HL-60/S4 treated with phorbol 12-myristate 13-acetate at 8.2 ng/mL for 4 days and 3 days (cell line): Measurements from ENCODE around the gene MAP3K3.

Experiments
- in situ Hi-C: fragments of 300-500 bp; cut with MboI; formaldehyde crosslinking; loops from 2 replicates; pipeline ENCODE4 v1.15.0; 2022; ENCODE audit warnings: low sequenced_read_pairs

MAP3K3 gene

GRCh38 chr17:63621229-63621683 lies 961 bp upstream of the MAP3K3 start:
- in situ Hi-C loops = no loop called here

GRCh38 chr17:63622574-63623390 lies 565 bp downstream of the MAP3K3 start:
- in situ Hi-C loops = no loop called here

DNA sequence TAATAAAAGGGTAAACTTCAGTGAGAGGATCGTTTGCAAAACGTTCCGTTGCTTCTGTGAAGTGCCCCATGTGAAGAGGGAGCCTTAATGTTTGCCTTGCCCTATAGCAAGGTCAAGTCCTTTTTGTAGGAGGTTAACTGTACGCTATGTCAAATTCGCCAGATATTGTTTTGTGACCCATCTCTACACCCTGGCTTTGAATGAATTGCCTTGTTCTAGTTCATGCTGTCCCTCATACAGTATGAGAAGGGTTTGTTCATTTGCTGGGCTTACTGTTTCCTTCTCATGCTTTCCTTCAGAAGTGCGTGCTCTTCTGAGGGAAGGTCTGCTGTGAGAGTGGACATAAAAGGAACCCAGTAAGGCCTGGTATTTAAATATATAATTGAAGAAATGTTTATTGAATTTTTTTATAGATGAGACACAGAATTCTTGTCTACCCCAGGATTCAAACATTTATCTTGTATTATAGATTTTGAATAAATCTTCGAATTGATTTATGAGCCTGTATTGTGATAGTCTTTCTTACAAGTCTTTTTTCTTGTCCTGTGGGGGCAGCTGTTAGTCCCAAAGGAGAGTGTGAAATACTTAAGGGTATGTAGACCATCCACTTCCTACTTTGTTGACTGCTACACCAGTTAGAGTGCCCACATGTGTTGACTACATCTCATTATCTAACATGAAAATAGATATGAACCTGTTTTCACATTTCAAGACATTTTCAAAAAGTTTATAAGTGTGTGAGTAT lies 1.7 kb downstream of the MAP3K3 start:
- in situ Hi-C loops = no loop called here

DNA sequence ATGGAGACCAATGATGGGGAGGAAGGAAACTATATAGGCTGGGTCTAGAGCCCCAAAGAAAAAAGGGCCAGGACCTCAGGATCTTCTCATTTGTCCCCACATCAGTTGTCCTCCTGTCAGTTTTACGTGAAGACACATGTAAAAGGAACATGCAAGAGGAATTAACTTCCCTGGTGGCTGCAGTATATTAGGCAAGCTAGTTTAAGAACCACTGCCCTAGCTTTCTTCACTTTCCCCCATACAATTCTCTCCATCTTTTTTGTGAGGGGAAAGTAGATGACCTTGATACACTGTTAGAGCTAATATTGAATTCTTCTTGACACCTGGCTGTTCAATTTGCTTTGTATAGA lies 2.3 kb downstream of the MAP3K3 start:
- in situ Hi-C loops = no loop called here

DNA sequence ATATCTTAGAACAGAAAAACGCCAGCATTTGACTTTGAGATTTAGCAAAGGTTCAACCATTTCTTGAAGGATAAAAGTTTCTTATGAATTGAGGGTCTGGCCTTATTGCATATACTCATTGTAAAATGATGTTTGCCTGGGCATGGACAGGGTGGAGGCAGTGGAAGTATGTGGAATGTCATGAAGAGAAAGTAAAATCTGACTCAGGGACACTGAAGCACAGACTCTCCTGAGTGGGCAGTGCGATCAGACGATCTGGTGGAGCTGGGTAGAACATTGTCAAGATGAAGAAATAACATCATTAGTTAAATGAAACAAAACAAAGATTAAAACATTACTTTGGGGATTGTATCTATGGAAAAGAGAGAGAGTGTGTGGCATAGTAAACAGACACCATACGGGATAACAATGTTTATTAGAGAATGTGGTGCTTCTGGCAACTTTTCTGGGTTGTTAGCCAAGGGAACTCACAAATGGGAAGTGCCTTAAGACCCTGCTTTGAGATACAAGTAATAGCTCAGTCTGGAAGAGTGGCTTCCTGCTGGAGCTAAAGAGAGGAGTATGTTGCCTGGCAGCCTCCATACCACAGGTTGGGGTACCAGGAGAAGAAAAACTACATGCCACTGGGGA lies 4.4 kb downstream of the MAP3K3 start:
- in situ Hi-C loops = no loop called here

DNA sequence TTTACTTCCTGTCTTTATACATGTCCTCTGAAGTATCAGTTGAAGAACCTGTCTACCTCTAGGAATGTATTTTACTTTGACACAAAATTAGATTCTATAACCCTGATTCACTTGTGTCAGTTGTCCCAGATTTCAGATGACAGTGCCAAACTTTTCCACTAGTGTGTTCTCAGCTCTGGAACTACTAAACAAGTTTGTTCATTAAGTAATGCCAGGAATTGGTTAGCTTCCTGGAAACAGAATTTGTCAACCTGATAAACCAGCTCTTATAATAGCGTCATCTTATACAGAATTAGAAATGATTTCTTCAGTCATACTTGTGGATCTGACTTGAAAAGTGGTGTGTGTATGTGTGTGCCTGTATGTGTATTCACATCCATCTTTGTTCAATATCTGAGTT lies 7.4 kb downstream of the MAP3K3 start:
- in situ Hi-C loops = no loop called here

- in situ Hi-C loops = no loop called here
Observed at GRCh38 chr17:63631062-63631461, 8.8 kb downstream of the MAP3K3 start.

GRCh38 chr17:63631626-63632025 lies 9.4 kb downstream of the MAP3K3 start:
- in situ Hi-C loops = no loop called here

DNA sequence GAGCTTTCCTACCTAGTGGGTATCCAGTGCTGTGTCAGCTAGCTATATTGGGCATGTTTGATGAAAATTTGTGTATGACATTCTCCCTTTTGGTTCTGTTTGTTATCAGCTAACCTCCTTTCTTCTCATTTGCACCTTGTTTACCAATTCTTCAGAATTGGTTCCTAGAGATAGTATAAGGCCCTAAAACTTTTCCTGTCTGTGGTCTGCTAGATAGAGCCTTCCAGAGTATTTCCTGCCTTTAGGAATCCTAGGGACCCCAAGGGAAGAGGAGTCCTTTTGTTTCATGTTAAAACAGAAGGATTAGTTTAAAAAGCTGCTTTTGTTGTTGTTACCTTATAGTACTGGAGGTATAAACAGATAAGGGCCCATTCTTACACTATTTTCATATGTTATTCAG lies 11.5 kb downstream of the MAP3K3 start:
- in situ Hi-C loops = no loop called here

GRCh38 chr17:63634163-63634562 lies 11.9 kb downstream of the MAP3K3 start:
- in situ Hi-C loops = no loop called here

DNA sequence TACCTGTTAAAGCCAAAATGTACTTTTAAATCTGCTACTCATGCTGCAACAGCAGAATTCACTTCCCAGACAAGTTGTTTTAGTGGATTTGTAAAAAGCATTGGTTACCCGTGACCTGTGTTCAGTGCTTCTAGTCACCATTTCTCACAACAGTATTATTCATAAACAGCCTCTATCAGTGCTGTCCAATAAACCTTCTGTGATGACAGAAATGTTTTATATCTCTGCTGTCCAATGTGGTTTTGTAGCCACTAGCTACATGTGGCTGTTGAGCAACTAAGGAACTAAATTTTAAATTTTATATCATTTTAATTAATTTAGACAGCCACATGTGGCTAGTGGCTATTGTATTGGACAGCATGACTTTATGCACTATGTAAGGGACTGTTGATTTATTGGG lies 12.6 kb downstream of the MAP3K3 start:
- in situ Hi-C loops = no loop called here

DNA sequence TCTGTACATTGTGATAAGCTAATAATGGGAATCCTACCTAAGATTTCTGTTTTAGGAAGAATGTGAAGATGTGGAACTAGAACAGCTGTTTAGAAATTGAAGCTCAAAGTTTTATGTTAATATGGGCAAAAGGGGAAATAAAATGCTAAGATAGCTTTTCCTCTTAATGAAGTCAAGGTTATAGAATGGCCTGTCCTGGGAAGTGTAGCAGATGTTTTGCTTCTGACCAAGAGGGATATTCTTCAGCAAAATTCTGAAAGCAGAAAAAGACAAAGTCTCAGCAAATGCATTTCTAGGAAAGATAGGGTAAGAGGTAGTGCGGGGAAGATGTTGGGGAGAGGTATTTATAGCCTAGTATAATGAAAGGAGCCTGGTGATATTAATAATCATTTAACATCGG lies 13.1 kb downstream of the MAP3K3 start:
- in situ Hi-C loops = no loop called here

DNA sequence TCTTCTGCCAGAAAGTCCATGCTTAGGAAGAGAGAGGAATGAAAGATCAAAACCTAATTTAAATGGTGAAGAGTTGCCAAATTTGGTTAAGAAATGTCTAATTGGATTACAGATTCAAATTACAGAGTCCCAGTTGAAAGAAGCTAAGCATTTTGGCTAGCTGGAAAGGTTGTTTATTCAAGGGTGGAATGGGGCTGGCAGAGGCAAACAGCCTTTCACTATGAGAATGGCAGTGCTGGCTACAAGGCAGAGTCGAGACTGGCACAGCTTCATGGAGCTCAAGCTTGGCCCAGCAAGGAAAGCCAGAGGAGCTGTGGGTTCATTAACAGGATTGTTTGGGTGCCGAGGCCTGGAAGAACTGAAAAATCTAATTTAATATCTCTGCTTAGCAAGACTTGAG lies 13.6 kb downstream of the MAP3K3 start:
- in situ Hi-C loops = no loop called here

- in situ Hi-C loops = no loop called here
Observed at GRCh38 chr17:63639125-63639524, 16.9 kb downstream of the MAP3K3 start.

DNA sequence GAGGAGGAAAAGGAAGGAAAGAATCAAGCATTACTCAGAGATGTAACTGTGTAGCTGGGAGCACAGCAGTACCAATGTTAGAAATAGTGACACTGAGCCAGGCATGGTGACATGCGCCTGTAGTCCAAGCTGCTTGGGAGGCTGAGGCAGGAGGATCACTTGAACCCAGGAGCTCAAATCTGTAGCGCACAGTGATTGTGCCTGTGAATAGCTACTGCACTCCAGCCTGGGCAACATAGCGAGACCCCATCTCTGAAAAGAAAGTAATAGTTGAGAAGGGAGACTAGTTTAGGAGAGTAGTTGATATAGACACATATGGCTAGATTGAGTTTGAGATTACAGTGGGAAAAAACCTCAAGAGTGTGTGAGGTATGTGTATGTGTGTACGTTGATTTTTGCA lies 17.8 kb downstream of the MAP3K3 start:
- in situ Hi-C loops = no loop called here

DNA sequence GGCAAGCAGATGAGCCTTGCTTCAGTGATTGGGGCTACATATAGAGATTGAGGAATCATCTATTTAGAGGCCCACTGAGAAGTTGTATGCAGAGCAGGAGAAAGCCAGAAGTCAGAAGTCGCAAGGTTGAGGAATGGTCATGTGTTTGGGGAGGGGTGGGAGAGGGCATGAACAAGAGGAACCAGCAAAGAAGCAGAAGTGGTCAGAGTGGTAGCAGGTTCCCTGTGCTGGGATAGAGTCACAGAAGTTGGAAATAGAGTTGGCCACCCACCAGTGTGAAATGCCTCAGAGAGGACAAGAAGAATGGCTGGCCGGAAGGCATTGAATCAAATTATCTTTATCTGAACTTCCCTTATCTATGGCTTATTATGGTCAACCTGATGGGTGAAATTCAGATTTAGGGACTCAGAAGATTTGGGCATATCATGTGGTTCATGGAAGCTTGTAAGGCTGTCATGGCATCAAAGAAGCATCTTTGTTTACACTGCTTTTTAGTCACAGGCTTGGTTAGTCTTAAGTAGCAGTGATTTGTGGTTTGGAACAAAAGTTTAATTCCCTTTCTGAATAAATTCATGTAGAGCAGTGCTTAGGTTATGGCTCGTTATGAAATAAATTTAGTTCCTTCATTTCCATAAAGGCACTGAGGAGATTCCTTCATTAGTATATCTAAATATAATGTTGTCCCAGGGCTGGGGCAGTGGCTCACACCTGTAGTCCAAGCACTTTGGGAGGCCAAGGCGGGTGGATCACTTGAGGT lies 19.7 kb downstream of the MAP3K3 start:
- in situ Hi-C loops = no loop called here

- in situ Hi-C loops = no loop called here
Observed at GRCh38 chr17:63644846-63645245, 22.6 kb downstream of the MAP3K3 start.

DNA sequence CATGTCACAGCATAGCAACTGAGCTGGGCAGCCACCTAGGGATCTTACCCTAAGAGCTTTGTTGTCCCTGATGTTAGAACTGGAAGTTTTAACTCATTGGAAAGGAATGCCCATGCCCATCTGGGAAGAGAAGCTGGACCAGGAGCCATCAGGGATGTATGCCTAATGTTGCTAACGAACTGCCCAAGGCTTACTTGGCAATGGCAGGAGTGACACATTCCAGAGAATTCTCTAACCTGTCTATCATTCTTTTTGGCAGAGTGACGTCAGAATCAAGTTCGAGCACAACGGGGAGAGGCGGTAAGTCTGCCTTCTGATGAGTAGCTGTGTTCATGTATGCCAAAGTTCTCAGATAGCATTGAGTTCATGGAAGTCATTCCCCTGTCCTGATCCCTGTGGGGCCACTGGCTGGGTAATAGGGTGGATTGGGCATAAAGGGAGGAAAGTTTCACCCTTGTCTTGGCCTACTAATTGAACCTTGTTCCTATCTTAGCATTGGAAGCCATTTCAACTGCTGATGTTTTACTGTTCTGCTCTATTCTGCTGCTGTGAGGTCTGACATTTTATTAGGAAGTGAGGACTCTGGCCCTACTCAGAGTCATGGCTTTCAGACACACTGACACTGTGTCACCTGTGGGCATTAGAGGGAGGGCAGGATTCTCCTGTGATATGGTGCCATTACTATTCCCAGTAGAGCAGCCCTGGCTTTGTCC lies 23.7 kb downstream of the MAP3K3 start:
- in situ Hi-C loops = no loop called here

DNA sequence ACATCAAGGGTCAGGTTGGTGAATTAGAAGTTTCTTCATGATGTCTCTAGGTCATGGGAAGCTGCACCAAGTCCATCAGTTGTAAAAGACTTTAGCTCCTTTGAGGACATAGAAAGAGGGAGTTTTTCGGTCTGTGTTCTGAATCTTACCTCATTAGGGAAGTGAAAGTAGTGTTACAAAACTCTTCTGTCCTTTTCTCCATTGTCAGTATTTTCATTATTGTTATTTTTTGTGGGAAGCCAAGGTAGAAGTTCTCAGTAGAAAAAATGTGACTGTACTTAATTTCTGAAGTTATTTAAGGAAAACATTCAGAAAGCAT lies 24.2 kb downstream of the MAP3K3 start:
- in situ Hi-C loops = no loop called here

GRCh38 chr17:63647065-63647725 lies 25.0 kb downstream of the MAP3K3 start:
- in situ Hi-C loops = no loop called here
